Measurements from ENCODE around the gene DPYSL5.

GRCh38 chr2:26975102-26975501 is 127.2 kb downstream of the DPYSL5 start:
- TF ChIP-seq CTCF (IDR thresholded peaks at IDR 0.05; ENCODE audit: insufficient read depth, low read depth, low read length) (no peak), EZH2 (IDR thresholded peaks at IDR 0.05; ENCODE audit: insufficient read depth, low read length) (no peak)

All from astrocyte (in vitro differentiated cells and primary cell).